Measurements from ENCODE around the gene HBS1L.
A peak's percentile ranks its signal among the peaks of the same experiment; 100 is the strongest.

The HBS1L gene

DNA sequence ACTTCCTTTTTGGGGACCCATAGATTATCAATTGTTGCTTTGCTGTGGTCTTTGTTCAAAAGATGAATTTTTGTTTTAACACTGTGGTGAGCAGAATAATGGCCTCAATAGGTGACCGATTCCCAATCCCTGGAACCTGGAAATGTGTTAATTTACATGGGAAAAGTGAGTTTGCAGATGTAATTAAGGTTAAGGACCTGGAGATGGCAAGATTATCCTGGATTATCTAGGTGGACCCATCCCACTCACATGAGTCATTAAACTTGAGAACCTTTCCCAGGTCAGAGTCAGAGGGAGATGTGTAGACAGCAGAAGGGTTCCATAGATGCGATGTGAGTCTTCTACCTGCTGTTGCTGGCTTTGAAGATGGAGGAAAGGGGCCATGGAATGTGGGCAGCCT is 36.2 kb upstream of the HBS1L start:
- FAIRE-seq (peak; percentile 74), DNase-seq (ENCODE audit: insufficient read length, low spot score) (no peak)
- TF ChIP-seq POU2F2 (IDR thresholded peaks at IDR 0.05; ENCODE audit: low read depth, low read length) = no peak

DNA sequence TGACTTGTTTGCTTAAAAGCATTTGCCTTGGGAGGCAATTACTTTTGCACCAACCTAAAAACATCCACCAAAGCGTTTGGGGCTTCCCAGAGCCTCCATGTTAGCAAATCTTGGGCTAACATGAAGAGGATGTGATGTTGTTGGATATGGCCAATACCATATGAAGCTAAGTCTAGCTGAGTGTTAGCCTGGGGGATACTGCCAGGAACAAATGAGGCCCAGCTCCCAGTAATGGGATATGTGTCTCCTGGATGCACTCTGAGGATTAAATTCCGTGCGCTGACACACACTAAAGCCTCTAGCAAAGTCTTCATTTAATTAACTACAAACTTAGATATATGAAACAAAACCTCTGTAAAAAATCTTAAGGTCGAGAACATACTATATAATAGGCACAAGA is 35.3 kb upstream of the HBS1L start:
- FAIRE-seq (no peak), DNase-seq (ENCODE audit: insufficient read length, low spot score) (no peak)
- no peak for TF ChIP-seq POU2F2 (IDR thresholded peaks at IDR 0.05; ENCODE audit: low read depth, low read length)
- no peak for TF ChIP-seq TAF1 (IDR thresholded peaks at IDR 0.05; ENCODE audit: low read depth, low read length)
- TF ChIP-seq PAX5 (IDR thresholded peaks at IDR 0.05; ENCODE audit: insufficient read depth, low read length, severe bottlenecking) = no peak
- TF ChIP-seq POLR2AphosphoS5 (IDR thresholded peaks at IDR 0.05; ENCODE audit: low read depth, low read length) = no peak
- no peak for TF ChIP-seq POLR2A (IDR thresholded peaks at IDR 0.05; ENCODE audit: low read depth, low read length)
- TF ChIP-seq SPI1 (IDR thresholded peaks at IDR 0.05; ENCODE audit: low read depth, low read length) = no peak

DNA sequence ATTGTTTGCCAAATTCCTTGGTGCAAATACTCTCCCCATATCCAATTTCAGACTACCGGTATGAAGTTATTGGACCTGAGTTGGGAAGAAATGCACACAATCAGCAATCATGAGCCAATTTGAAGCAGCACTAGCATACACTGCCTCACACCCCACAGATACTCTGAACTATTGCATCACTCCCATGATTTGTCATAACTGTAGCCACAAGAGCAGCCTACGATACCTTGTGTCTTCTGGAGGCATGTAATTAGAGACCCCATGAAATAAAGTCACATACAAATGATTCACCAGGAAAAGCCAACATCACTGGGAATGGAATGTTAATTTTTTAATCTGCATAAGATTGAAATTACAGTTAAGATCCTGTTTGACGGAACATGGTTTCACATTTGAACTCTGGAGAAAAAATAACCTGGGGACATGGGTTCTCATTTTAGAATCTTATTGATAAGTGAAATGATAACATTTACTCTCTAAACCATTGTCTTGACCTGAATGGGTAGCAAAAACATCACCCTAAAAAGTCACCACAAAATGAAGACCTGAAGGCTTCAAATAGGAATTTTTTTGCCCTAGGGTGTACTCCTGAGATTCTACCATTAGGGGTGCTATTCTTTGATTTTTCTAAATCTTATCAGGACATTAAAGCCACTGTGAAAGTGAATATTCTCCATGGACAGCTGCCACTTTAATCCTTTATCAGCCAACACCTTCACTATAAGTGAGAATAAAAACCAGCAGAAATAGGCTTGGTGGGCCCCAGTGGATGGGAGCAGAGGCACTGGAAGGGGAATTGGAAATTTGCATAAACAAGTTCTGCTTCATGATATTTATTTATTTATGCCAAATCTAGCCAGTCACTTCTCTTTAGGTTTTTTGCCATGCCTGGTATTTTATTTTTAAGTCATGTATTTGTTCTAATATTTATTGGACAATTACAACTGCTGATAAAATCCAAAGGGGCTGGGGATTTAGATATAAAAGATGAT is 34.5 kb upstream of the HBS1L start:
- FAIRE-seq (peak; percentile 94), DNase-seq (ENCODE audit: insufficient read length, low spot score) (no peak)
- TF ChIP-seq POLR2A (IDR thresholded peaks at IDR 0.05; ENCODE audit: low read depth, low read length) = no peak
- TF ChIP-seq POLR2AphosphoS5 (IDR thresholded peaks at IDR 0.05; ENCODE audit: low read depth, low read length) = no peak
- no peak for TF ChIP-seq PAX5 (IDR thresholded peaks at IDR 0.05; ENCODE audit: insufficient read depth, low read length, severe bottlenecking)
- TF ChIP-seq POU2F2 (IDR thresholded peaks at IDR 0.05; ENCODE audit: low read depth, low read length) = peak; percentile 38; the same call in 1 of the 2 replicates
- no peak for TF ChIP-seq TAF1 (IDR thresholded peaks at IDR 0.05; ENCODE audit: low read depth, low read length)
- TF ChIP-seq SPI1 (IDR thresholded peaks at IDR 0.05; ENCODE audit: low read depth, low read length) = no peak

DNA sequence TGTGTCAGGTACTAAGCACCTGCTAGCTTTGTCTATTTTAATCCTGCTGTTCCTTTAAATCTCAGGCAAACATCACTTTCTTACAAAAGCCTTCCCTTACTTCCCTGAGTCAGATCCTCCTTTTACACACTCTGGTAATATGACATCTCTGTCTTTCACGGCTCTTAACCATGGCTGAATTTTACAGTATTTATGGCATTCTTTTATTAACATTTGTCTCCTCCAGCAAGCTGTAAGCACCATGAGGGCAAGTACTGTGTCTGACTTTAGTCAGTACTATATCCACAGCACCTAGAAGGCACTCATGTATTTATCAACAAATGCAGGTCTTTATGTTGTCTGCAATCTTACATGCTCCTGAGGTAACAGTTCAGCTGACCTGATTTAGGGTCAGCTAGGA is 33.7 kb upstream of the HBS1L start:
- DNase-seq (ENCODE audit: insufficient read length, low spot score) = no peak
- TF ChIP-seq SPI1 (IDR thresholded peaks at IDR 0.05; ENCODE audit: low read depth, low read length) (no peak), PAX5 (IDR thresholded peaks at IDR 0.05; ENCODE audit: insufficient read depth, low read length, severe bottlenecking) (no peak), POLR2A (IDR thresholded peaks at IDR 0.05; ENCODE audit: low read depth, low read length) (no peak), TAF1 (IDR thresholded peaks at IDR 0.05; ENCODE audit: low read depth, low read length) (no peak), POU2F2 (IDR thresholded peaks at IDR 0.05; ENCODE audit: low read depth, low read length) (no peak)
- FAIRE-seq = no peak

DNA sequence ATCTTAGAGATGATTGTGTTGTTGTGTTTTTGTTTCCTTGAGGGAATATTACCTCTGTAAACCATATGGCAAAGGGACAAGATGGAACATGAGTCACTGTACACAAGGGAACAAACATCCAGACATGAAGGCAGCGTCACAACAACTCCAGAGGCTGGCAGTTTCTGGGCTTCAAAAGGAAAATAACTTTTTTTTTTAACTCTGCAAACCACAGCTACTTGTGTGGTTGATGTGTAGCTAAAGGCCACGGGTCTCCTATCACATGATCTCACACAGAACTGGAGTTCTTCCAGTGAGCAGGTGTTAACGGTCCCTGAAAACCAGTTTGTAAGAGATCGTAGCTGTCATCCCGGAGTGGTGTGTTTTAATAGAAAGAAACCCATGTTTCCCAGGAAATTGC is 33.2 kb upstream of the HBS1L start:
- TF ChIP-seq POLR2AphosphoS5 (IDR thresholded peaks at IDR 0.05; ENCODE audit: low read depth, low read length) = no peak
- TF ChIP-seq TAF1 (IDR thresholded peaks at IDR 0.05; ENCODE audit: low read depth, low read length) = no peak
- no peak for TF ChIP-seq POU2F2 (IDR thresholded peaks at IDR 0.05; ENCODE audit: low read depth, low read length)
- TF ChIP-seq POLR2A (IDR thresholded peaks at IDR 0.05; ENCODE audit: low read depth, low read length) = no peak
- no peak for TF ChIP-seq PAX5 (IDR thresholded peaks at IDR 0.05; ENCODE audit: insufficient read depth, low read length, severe bottlenecking)
- TF ChIP-seq SPI1 (IDR thresholded peaks at IDR 0.05; ENCODE audit: low read depth, low read length) = no peak
- FAIRE-seq (peak; percentile 85), DNase-seq (ENCODE audit: insufficient read length, low spot score) (no peak)

DNA sequence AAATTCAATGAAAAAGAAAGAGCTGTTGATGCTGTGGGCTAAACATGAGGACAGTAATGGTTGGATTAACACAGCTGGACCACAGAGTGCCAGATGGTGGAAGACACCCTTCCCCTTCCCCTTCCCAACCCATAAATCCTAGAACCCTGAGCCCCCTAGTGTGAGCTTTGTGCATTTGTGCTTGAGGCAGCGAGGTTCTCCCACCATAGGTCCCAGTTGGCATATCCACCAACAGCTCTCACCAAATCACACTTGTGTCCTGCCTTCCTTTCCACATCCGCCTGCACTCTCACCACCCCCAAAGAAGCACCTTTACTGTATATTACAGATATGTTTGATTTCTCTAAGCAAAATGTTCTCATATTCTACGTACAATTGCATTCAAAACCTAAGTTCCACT is 32.8 kb upstream of the HBS1L start:
- no peak for DNase-seq (ENCODE audit: insufficient read length, low spot score)
- FAIRE-seq = no peak
- TF ChIP-seq PAX5 (IDR thresholded peaks at IDR 0.05; ENCODE audit: insufficient read depth, low read length, severe bottlenecking) (no peak), POLR2A (IDR thresholded peaks at IDR 0.05; ENCODE audit: low read depth, low read length) (no peak), TAF1 (IDR thresholded peaks at IDR 0.05; ENCODE audit: low read depth, low read length) (no peak), SPI1 (IDR thresholded peaks at IDR 0.05; ENCODE audit: low read depth, low read length) (peak; percentile 35; the same call in 1 of the 2 replicates)

DNA sequence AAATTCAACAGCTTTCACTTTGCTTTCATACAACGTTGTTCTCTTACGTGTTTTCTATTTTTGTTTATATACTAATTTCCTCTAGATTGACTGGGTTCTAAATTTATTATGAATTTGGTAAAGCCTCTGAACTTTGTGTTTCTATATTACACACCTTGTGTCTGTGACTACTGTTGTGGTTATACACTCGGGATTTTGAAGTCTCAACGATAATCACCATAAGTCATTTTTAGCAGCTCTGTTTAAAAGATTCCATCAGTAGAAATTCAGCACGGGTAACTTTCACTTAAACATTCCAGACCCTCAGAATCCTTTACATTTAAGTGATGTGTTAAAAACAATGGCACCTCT is 31.8 kb upstream of the HBS1L start:
- FAIRE-seq = no peak
- no peak for DNase-seq (ENCODE audit: insufficient read length, low spot score)
- TF ChIP-seq POU2F2 (IDR thresholded peaks at IDR 0.05; ENCODE audit: low read depth, low read length) = no peak
- no peak for TF ChIP-seq TAF1 (IDR thresholded peaks at IDR 0.05; ENCODE audit: low read depth, low read length)
- no peak for TF ChIP-seq POLR2A (IDR thresholded peaks at IDR 0.05; ENCODE audit: low read depth, low read length)
- no peak for TF ChIP-seq POLR2AphosphoS5 (IDR thresholded peaks at IDR 0.05; ENCODE audit: low read depth, low read length)
- TF ChIP-seq PAX5 (IDR thresholded peaks at IDR 0.05; ENCODE audit: insufficient read depth, low read length, severe bottlenecking) = no peak
- no peak for TF ChIP-seq SPI1 (IDR thresholded peaks at IDR 0.05; ENCODE audit: low read depth, low read length)

DNA sequence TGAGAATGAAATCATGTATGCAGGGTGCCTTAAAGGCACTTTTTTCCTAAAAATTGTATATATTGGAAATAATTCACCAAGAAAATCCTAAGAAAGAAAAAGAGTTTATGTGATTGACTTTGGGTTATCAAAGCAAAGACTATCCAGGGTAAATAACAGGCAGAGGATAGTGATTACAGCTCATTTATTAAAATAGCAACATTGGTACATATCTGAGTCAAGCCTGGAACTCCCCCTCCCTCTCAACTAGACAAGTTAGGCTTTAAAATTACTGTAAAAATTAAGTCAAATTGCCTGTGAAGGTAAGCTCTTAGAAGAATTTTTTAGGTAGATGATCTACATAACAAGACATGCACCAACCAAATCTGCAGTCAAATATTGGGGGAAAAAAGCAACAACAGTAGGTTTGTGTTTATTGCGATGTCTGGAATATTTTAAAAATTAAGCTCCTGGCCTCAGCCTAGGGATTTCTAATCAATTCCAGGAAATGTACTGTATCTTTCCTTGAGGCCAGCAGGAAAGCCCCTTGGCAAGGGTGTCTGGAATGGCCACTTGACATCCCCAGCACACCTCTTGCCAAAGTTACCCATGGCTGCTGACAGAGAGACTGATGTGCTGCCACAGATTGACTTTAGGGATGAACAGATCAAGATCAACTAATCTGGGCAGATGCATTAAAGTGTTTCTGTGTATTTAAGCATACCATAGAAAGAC is 31.2 kb upstream of the HBS1L start:
- TF ChIP-seq PAX5 (IDR thresholded peaks at IDR 0.05; ENCODE audit: insufficient read depth, low read length, severe bottlenecking) = no peak
- no peak for TF ChIP-seq SPI1 (IDR thresholded peaks at IDR 0.05; ENCODE audit: low read depth, low read length)
- no peak for TF ChIP-seq TAF1 (IDR thresholded peaks at IDR 0.05; ENCODE audit: low read depth, low read length)
- no peak for TF ChIP-seq POLR2A (IDR thresholded peaks at IDR 0.05; ENCODE audit: low read depth, low read length)
- TF ChIP-seq POLR2AphosphoS5 (IDR thresholded peaks at IDR 0.05; ENCODE audit: low read depth, low read length) = no peak
- TF ChIP-seq POU2F2 (IDR thresholded peaks at IDR 0.05; ENCODE audit: low read depth, low read length) = no peak
- DNase-seq (ENCODE audit: insufficient read length, low spot score) = no peak
- peak; percentile 48 for FAIRE-seq

DNA sequence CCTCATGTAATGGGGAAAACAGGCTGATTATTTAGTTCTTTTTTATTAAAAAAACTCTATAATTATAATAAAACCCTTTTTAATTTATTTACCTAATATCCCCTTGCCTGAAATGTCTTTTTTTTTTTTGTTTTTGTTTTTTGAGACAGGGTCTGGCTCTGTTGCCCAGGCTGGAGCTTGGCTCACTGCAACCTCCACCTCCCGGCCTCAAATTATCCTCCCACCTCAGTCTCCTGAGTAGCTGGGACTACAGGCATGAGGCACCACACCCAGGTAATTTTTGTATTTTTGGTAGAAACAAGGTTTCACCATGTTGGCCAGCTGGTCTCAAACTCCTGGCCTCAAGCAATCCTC is 30.3 kb upstream of the HBS1L start:
- TF ChIP-seq TAF1 (IDR thresholded peaks at IDR 0.05; ENCODE audit: low read depth, low read length) = no peak
- no peak for TF ChIP-seq POLR2AphosphoS5 (IDR thresholded peaks at IDR 0.05; ENCODE audit: low read depth, low read length)
- no peak for TF ChIP-seq SPI1 (IDR thresholded peaks at IDR 0.05; ENCODE audit: low read depth, low read length)
- no peak for TF ChIP-seq POLR2A (IDR thresholded peaks at IDR 0.05; ENCODE audit: low read depth, low read length)
- TF ChIP-seq PAX5 (IDR thresholded peaks at IDR 0.05; ENCODE audit: insufficient read depth, low read length, severe bottlenecking) = no peak
- no peak for TF ChIP-seq POU2F2 (IDR thresholded peaks at IDR 0.05; ENCODE audit: low read depth, low read length)
- DNase-seq (ENCODE audit: insufficient read length, low spot score) (no peak), FAIRE-seq (no peak)
